Measurements from ENCODE around the gene BMF. TPM values are rescaled to one million over a fixed set of nuclear protein-coding genes. Genes with fewer than 3 reads are reported as not detected.
A peak's percentile ranks its signal among the peaks of the same experiment; 100 is the strongest.

BMF gene
- total RNA-seq, 2 donors from 2014 or later = 13.1 to 32.5 TPM

- peak overlapping the region; percentile 44 for H3K4me3 ChIP-seq
- no peaks in the 10 kb centered on the region for H3K9me3 ChIP-seq
- no peaks in the 10 kb centered on the region for H3K36me3 ChIP-seq
- DNase-seq (ENCODE audit: low spot score) = peak; percentile 61
- no peaks in the 10 kb centered on the region for H3K27me3 ChIP-seq (replicated peaks; ENCODE audit: insufficient read depth)
- peaks cover 78 to 98% of the 10 kb centered on the region in 2 donors for H3K4me1 ChIP-seq (ENCODE audit: control insufficient read depth in 1 of 2, low read depth in 2 of 2)
- H3K27ac ChIP-seq = peak overlapping the region; percentile 88 to 95
- TF ChIP-seq CTCF (IDR thresholded peaks at IDR 0.05) = no peak
- ATAC-seq (ENCODE audit: insufficient number of reproducible peaks, low FRiP score, low read depth) = peak; percentile 24
Measured at GRCh38 chr15:40102897-40103858, 5.5 kb downstream of the BMF start.

DNA sequence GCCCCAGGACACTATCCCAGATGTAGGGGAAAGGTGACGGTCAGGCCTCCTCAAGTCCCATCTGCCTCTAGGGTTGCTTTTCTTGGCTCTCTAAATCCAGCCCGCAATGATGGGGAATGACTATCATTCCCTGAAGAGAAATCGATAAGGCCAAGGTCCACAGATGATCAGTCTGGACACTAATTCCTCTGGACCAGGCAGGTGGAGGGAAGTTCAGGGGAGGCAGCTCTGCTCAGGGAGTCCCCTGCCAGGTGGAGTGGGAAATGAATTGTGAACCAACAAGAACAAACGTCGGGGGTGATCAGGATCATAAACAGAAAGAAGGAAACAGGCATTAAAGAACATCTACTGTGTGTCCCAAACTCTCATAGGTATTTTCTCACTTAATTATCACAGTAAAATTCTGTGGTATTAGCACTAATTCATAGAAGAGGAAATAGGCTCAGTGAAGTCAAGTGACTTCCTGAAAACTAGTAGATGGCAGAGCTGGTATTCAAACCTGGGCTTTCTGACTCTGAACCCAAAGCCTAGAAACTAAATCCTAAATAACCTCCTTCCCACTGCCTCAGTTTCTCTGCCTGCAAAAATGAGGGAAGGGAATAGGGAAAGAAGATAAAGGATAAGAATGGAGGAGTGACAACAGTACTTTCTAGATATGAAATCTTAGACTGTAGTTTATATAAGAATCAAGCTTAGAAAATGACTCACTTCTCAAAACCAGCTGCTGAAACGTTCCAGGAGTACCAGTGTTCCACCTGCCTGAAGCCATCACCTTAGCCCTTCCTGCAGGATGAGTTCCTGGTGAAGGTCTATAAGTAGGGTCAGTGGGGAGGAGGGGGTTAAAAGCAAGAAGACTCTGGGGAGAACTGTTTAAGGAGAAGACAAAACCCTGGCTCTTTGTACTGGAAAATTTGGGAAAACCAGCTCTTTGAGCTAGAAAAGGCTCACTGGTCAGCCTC, 7.5 kb downstream of the BMF start:
- no peaks in the 10 kb centered on the region for H3K9me3 ChIP-seq
- no peak for TF ChIP-seq CTCF (IDR thresholded peaks at IDR 0.05)
- H3K4me3 ChIP-seq = no peak overlapping the region
- peak overlapping the region; percentile 88 to 95 for H3K27ac ChIP-seq
- no peak for ATAC-seq (ENCODE audit: insufficient number of reproducible peaks, low FRiP score, low read depth)
- H3K36me3 ChIP-seq = no peaks in the 10 kb centered on the region
- no peaks in the 10 kb centered on the region for H3K27me3 ChIP-seq (replicated peaks; ENCODE audit: insufficient read depth)
- DNase-seq (ENCODE audit: low spot score) = no peak
- H3K4me1 ChIP-seq (ENCODE audit: control insufficient read depth in 1 of 2, low read depth in 2 of 2) = peaks cover 87 to 96% of the 10 kb centered on the region in 2 donors

DNA sequence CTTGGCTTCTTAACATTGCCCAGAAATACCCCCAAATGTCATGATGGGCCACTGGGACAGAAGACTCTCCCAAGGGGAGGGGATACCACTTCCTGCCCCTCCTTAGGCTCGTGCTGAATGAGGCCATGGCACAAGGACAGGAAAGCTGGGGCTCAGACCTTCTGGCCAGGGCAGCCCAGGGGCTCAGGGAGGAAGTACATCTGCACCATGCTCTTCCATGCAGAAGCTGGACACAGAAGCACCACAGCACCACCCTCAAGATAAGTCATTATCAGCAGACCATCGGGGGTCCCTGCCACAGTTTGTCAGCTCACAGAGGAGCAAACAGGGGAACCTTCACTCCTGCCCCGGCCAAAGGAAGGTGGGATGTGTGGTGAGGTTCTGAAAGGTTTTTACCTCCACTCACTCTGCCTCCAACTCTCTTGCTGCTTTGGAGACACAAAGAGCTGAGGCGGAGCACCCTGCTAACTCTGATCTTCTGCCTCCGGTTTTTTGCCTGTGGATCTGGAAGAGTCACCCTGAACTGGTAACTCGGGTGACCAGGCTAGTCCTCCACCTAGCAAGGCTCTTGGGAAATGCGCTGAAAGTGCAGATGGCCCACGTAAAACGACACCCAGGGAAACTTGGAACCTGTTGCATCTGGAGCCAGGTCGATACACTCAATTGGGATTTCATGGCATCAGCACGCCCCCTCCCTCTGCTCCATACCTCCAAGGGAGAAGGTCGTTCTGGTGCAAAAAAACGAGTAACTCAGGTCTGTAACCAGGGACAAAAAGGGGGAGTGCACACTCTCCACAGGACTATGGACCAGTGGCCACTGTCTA, 8.3 kb downstream of the BMF start:
- Histone ChIP-seq H3K9me3 (no peaks in the 10 kb centered on the region), H3K4me3 (no peak overlapping the region), H3K36me3 (no peaks in the 10 kb centered on the region), H3K4me1 (ENCODE audit: control insufficient read depth in 1 of 2, low read depth in 2 of 2) (peaks cover 81 to 96% of the 10 kb centered on the region in 2 donors), H3K27ac (peak overlapping the region; percentile 88 to 95), H3K27me3 (replicated peaks; ENCODE audit: insufficient read depth) (no peaks in the 10 kb centered on the region)
- no peak for TF ChIP-seq CTCF (IDR thresholded peaks at IDR 0.05)
- DNase-seq (ENCODE audit: low spot score) (no peak), ATAC-seq (ENCODE audit: insufficient number of reproducible peaks, low FRiP score, low read depth) (no peak)

DNA sequence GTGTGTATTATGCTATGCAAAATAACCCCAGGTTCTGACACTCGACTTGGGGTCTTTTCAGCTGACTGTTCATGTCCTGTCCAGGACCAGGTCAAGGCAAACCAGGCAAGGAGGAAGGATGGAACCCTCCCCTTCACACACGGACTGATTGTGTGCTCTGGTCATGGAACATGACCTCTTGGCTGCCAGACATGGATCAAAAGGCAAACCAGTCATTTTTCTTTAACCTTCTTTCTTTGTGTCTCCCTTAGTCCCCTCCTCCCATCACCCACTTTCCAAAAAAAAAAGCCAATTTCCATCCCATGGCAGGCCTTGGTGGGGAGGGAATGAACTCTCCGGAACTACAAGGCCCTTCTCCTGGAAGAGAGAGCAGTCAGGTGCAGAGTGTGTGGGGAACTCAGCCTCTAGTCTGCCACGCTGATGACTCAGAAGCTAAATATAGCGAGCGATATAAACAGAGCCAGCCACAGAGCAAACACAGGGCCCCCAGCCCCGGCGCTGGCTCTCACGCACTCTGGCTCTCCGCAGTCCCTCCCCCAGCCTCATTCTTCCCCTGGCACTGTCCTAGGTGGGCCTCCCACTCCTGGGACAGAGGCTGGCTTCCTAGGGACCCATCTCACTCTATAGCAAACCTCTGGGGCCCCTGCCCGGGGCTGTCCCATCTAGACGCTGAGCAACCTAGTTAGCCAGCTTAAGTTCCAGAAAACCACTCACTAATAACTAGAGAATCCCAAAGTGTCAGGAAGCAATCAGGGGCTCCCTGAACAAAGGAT, 10.0 kb downstream of the BMF start:
- H3K4me3 ChIP-seq = peak overlapping the region; percentile 44
- ATAC-seq (ENCODE audit: insufficient number of reproducible peaks, low FRiP score, low read depth) (peak; percentile 64), DNase-seq (ENCODE audit: low spot score) (peak; percentile 67)
- no peaks in the 10 kb centered on the region for H3K9me3 ChIP-seq
- peak overlapping the region; percentile 88 to 95 for H3K27ac ChIP-seq
- H3K27me3 ChIP-seq (replicated peaks; ENCODE audit: insufficient read depth) = no peaks in the 10 kb centered on the region
- TF ChIP-seq CTCF (IDR thresholded peaks at IDR 0.05) = no peak
- peaks cover 67 to 85% of the 10 kb centered on the region in 2 donors for H3K4me1 ChIP-seq (ENCODE audit: control insufficient read depth in 1 of 2, low read depth in 2 of 2)
- no peaks in the 10 kb centered on the region for H3K36me3 ChIP-seq

All from thoracic aorta (tissue), 2 donors.